Pulmonary artery endothelial cell (primary cell): ENCODE measurements around the gene NIT1. TPM values are rescaled to one million over a fixed set of nuclear protein-coding genes. Genes with fewer than 3 reads are reported as not detected.

ENCODE experiments used
- DNase-seq: peaks from one replicate; pipeline ENCODE4 v3.0.0-alpha.2; 2011; ENCODE audit warnings: low read depth, low spot score
- total RNA-seq: library from RNA; depleted of rRNA; stranded (reverse); fragments of >200 nt; gene quantifications from 2 replicates; pipeline ENCODE4 v1.2.3, GENCODE V29; 2014

NIT1 gene
- total RNA-seq, 1 donor from 2014 or later = 11.3 TPM

- no peak for DNase-seq
These were observed 27.9 kb downstream of the NIT1 start for GRCh38 chr1:161145832-161146231.

GRCh38 chr1:161153176-161153575, 35.3 kb downstream of the NIT1 start:
- DNase-seq = no peak

- DNase-seq = peak; percentile 78
These were observed 35.9 kb downstream of the NIT1 start, which contains the start of gene UFC1 for GRCh38 chr1:161153682-161154337. Gene UFC1, plus strand, starts transcription at chr1:161153978. Its CDS starts 20 bp downstream, at chr1:161153998.

GRCh38 chr1:161157867-161158266, 40.0 kb downstream of the NIT1 start:
- no peak for DNase-seq

GRCh38 chr1:161158316-161159010, 40.6 kb downstream of the NIT1 start:
- DNase-seq = no peak

- peak; percentile 71 for DNase-seq
These were observed 41.4 kb downstream of the NIT1 start, which contains the start of gene USP21 for GRCh38 chr1:161159087-161159912. Gene USP21, plus strand, starts transcription at chr1:161159500. Its CDS starts 1,141 bp downstream, at chr1:161160641.

GRCh38 chr1:161159913-161160243, 42.0 kb downstream of the NIT1 start:
- no peak for DNase-seq

- no peak for DNase-seq
These were observed 42.8 kb downstream of the NIT1 start for GRCh38 chr1:161160671-161161145.

- DNase-seq = no peak
These were observed 43.7 kb downstream of the NIT1 start for GRCh38 chr1:161161652-161162051.

- DNase-seq = no peak
These were observed 44.1 kb downstream of the NIT1 start for GRCh38 chr1:161162052-161162451.

GRCh38 chr1:161162806-161163205, 44.9 kb downstream of the NIT1 start:
- DNase-seq = no peak

- no peak for DNase-seq
These were observed 45.9 kb downstream of the NIT1 start for GRCh38 chr1:161163793-161164192.

GRCh38 chr1:161164901-161165610, 47.2 kb downstream of the NIT1 start:
- no peak for DNase-seq

GRCh38 chr1:161165742-161166668, 48.1 kb downstream of the NIT1 start, which contains the start of gene PPOX:
Gene PPOX, plus strand, starts transcription at chr1:161166426. Its CDS starts 422 bp downstream, at chr1:161166848.
- DNase-seq = peak; percentile 96

- no peak for DNase-seq
These were observed 49.0 kb downstream of the NIT1 start for GRCh38 chr1:161166669-161167548.

- DNase-seq = no peak
These were observed 51.0 kb downstream of the NIT1 start for GRCh38 chr1:161168906-161169305.
